GM12878 (cell line): ENCODE measurements around the gene SNX8.

Source experiments
- JUNB ChIP-seq: IDR thresholded peaks from 2 replicates; pipeline ENCODE4 v1.6.1; 2016; ENCODE audit warnings: antibody characterized with exemption, mild to moderate bottlenecking
- MYC ChIP-seq: IDR thresholded peaks from 2 replicates; pipeline ENCODE4 v1.6.1; 2011; ENCODE audit warnings: mild to moderate bottlenecking, low read length, moderate library complexity, inconsistent platforms; ENCODE audit not compliant: insufficient read depth, insufficient replicate concordance, insufficient read length, severe bottlenecking
- POLR2A ChIP-seq: IDR thresholded peaks from 2 replicates; pipeline ENCODE4 v1.6.1; 2011; ENCODE audit warnings: low read depth, mild to moderate bottlenecking, low read length
- POLR2AphosphoS5 ChIP-seq: IDR thresholded peaks from 2 replicates; pipeline ENCODE4 v1.6.1; 2011; ENCODE audit warnings: mild to moderate bottlenecking, low read length, inconsistent platforms
- RELA ChIP-seq: fragments of 450-650 bp; IDR thresholded peaks from 2 replicates; pipeline ENCODE4 v1.8.0; 2014; ENCODE audit warnings: borderline replicate concordance; ENCODE audit not compliant: partially characterized antibody
- SIN3A ChIP-seq: IDR thresholded peaks from 2 replicates; pipeline ENCODE4 v1.6.1; 2012; ENCODE audit warnings: low read depth, low read length, improper control_type of control experiment
- SMC3 ChIP-seq: IDR thresholded peaks from 2 replicates; pipeline ENCODE4 v1.6.1; 2011; ENCODE audit warnings: low read length, improper control_type of control experiment, borderline replicate concordance
- YY1 ChIP-seq: IDR thresholded peaks from 2 replicates; pipeline ENCODE4 v1.6.1; 2011; ENCODE audit warnings: low read depth, mild to moderate bottlenecking, low read length
- TF ChIP-seq, protein P1 (sequence below), 3 experiments: IDR thresholded peaks in 2 of 3; conservative IDR thresholded peaks in 1 of 3; 2 replicates each; pipeline ENCODE4 v1.5.1; 2011; ENCODE audit warnings: low read depth in 3 of 3, low read length in 3 of 3, mild to moderate bottlenecking in 3 of 3, control low read depth in 2 of 3, moderate library complexity in 2 of 3, inconsistent platforms in 1 of 3, mixed read lengths in 1 of 3; ENCODE audit not compliant: control insufficient read depth in 2 of 3, insufficient read depth in 1 of 3; ENCODE audit errors: extremely low read depth in 1 of 3
- TF ChIP-seq, protein P2 (sequence below): fragments of 450-650 bp; IDR thresholded peaks from 2 replicates; pipeline ENCODE4 v1.6.1; 2017; ENCODE audit warnings: antibody characterized with exemption, mild to moderate bottlenecking, moderate library complexity
- TF ChIP-seq, protein P3 (sequence below): IDR thresholded peaks from 2 replicates; pipeline ENCODE4 v1.6.1; 2012; ENCODE audit warnings: improper control_type of control experiment, low read depth, low read length; ENCODE audit not compliant: insufficient replicate concordance

DNA sequence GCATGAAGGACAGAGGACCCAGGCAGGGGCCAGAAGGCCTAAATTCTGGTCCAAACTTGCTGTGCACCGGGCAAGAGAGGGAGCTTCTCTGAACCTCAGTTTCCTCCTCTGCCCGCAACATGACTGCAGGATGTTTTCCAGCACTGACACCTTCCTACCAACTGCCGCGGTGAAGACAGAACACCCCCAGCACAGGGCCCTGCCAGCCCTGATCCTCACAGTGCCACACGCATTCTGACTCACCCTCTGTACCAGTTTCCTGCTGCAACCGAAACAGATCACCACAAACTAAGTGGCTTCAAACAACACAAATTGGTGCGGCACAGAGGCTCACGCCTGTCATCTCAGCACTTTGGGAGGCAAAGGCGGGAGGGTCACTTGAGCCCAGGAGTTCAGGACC lies 99.6 kb downstream of the SNX8 start:
- TF ChIP-seq MYC (no peak), SMC3 (no peak), POLR2AphosphoS5 (no peak), SIN3A (no peak), POLR2A (no peak), YY1 (no peak), RELA (no peak), JUNB (no peak)
- TF ChIP-seq, protein P1, sequence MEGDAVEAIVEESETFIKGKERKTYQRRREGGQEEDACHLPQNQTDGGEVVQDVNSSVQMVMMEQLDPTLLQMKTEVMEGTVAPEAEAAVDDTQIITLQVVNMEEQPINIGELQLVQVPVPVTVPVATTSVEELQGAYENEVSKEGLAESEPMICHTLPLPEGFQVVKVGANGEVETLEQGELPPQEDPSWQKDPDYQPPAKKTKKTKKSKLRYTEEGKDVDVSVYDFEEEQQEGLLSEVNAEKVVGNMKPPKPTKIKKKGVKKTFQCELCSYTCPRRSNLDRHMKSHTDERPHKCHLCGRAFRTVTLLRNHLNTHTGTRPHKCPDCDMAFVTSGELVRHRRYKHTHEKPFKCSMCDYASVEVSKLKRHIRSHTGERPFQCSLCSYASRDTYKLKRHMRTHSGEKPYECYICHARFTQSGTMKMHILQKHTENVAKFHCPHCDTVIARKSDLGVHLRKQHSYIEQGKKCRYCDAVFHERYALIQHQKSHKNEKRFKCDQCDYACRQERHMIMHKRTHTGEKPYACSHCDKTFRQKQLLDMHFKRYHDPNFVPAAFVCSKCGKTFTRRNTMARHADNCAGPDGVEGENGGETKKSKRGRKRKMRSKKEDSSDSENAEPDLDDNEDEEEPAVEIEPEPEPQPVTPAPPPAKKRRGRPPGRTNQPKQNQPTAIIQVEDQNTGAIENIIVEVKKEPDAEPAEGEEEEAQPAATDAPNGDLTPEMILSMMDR (IDR thresholded peaks at IDR 0.05 in 2 of 3, conservative IDR thresholded peaks at IDR 0.05 in 1 of 3; ENCODE audit: control insufficient read depth in 2 of 3, extremely low read depth in 1 of 3, insufficient read depth in 1 of 3, low read depth in 3 of 3, low read length in 3 of 3), result no peak
- TF ChIP-seq, protein P2, sequence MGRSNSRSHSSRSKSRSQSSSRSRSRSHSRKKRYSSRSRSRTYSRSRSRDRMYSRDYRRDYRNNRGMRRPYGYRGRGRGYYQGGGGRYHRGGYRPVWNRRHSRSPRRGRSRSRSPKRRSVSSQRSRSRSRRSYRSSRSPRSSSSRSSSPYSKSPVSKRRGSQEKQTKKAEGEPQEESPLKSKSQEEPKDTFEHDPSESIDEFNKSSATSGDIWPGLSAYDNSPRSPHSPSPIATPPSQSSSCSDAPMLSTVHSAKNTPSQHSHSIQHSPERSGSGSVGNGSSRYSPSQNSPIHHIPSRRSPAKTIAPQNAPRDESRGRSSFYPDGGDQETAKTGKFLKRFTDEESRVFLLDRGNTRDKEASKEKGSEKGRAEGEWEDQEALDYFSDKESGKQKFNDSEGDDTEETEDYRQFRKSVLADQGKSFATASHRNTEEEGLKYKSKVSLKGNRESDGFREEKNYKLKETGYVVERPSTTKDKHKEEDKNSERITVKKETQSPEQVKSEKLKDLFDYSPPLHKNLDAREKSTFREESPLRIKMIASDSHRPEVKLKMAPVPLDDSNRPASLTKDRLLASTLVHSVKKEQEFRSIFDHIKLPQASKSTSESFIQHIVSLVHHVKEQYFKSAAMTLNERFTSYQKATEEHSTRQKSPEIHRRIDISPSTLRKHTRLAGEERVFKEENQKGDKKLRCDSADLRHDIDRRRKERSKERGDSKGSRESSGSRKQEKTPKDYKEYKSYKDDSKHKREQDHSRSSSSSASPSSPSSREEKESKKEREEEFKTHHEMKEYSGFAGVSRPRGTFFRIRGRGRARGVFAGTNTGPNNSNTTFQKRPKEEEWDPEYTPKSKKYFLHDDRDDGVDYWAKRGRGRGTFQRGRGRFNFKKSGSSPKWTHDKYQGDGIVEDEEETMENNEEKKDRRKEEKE, result no peak
- TF ChIP-seq, protein P3, sequence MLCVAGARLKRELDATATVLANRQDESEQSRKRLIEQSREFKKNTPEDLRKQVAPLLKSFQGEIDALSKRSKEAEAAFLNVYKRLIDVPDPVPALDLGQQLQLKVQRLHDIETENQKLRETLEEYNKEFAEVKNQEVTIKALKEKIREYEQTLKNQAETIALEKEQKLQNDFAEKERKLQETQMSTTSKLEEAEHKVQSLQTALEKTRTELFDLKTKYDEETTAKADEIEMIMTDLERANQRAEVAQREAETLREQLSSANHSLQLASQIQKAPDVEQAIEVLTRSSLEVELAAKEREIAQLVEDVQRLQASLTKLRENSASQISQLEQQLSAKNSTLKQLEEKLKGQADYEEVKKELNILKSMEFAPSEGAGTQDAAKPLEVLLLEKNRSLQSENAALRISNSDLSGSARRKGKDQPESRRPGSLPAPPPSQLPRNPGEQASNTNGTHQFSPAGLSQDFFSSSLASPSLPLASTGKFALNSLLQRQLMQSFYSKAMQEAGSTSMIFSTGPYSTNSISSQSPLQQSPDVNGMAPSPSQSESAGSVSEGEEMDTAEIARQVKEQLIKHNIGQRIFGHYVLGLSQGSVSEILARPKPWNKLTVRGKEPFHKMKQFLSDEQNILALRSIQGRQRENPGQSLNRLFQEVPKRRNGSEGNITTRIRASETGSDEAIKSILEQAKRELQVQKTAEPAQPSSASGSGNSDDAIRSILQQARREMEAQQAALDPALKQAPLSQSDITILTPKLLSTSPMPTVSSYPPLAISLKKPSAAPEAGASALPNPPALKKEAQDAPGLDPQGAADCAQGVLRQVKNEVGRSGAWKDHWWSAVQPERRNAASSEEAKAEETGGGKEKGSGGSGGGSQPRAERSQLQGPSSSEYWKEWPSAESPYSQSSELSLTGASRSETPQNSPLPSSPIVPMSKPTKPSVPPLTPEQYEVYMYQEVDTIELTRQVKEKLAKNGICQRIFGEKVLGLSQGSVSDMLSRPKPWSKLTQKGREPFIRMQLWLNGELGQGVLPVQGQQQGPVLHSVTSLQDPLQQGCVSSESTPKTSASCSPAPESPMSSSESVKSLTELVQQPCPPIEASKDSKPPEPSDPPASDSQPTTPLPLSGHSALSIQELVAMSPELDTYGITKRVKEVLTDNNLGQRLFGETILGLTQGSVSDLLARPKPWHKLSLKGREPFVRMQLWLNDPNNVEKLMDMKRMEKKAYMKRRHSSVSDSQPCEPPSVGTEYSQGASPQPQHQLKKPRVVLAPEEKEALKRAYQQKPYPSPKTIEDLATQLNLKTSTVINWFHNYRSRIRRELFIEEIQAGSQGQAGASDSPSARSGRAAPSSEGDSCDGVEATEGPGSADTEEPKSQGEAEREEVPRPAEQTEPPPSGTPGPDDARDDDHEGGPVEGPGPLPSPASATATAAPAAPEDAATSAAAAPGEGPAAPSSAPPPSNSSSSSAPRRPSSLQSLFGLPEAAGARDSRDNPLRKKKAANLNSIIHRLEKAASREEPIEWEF, result no peak
